Endothelial cell of umbilical vein (primary cell): ENCODE results near the gene PCDH9. TPM values are rescaled to one million over a fixed set of nuclear protein-coding genes. Genes with fewer than 3 reads are reported as not detected.

Experiments
- BruUV-seq: library from RNA; stranded (reverse); fragments of 400-500 nt; replicated peaks from 2 replicates; lab custom pipeline; 2021; lab: Mats Ljungman, UMichigan
- CTCF ChIA-PET: fragments of 300-600, 350-600 bp; sonication (Branson Sonifier 250); formaldehyde crosslinking; loops from one replicate; lab custom pipeline; 2021; ENCODE audit warnings: antibody characterized with exemption, inconsistent platforms; lab: Charles Lee
- POLR2A ChIA-PET: fragments of 300-600, 350-600 bp; sonication (Branson Sonifier 250); formaldehyde crosslinking; loops from one replicate; lab custom pipeline; 2021; ENCODE audit warnings: antibody characterized with exemption, inconsistent platforms; lab: Charles Lee
- DNase-seq: peaks from one replicate; pipeline ENCODE4 v3.0.0-alpha.2; 2011; ENCODE audit warnings: low read depth, low spot score
- FAIRE-seq: peaks from 2 replicates; lab custom pipeline; 2011; peaks lifted over from hg19 to GRCh38; lab: Jason Lieb, UNC
- H2AFZ ChIP-seq: 2 replicates; pipeline ENCODE4 v1.6.0; 2012; ENCODE audit warnings: low read depth, low read length, control low read depth, inconsistent platforms
- H3K27ac ChIP-seq: 2 replicates; pipeline ENCODE4 v1.5.1; 2011; ENCODE audit warnings: low read depth, mild to moderate bottlenecking, control low read depth, low read length, moderate library complexity; ENCODE audit not compliant: insufficient read depth
- H3K27me3 ChIP-seq, 2 experiments: 2 replicates each; pipeline versions ENCODE4 v1.6.0 to v1.6.1; 2011; ENCODE audit warnings: low read length in 2 of 2, mixed read lengths in 1 of 2; ENCODE audit not compliant: control insufficient read depth in 2 of 2, insufficient read depth in 2 of 2
- H3K36me3 ChIP-seq, 2 experiments: 2 replicates in 1 of 2; 3 replicates in 1 of 2; pipeline ENCODE4 v1.5.1; 2011; ENCODE audit warnings: low read length in 2 of 2, mild to moderate bottlenecking in 1 of 2, moderate library complexity in 1 of 2; ENCODE audit not compliant: control insufficient read depth in 2 of 2, insufficient read depth in 2 of 2; ENCODE audit errors: extremely low read depth in 1 of 2
- H3K4me1 ChIP-seq: 3 replicates; pipeline ENCODE4 v1.5.1; 2011; ENCODE audit warnings: mild to moderate bottlenecking, low read length; ENCODE audit not compliant: control insufficient read depth, insufficient read depth; ENCODE audit errors: extremely low read depth
- H3K4me2 ChIP-seq: 2 replicates; pipeline ENCODE4 v1.6.1; 2011; ENCODE audit warnings: low read length, control low read depth, mixed read lengths; ENCODE audit not compliant: insufficient read depth
- H3K4me3 ChIP-seq, 3 experiments: fragments of 200-600 bp in 1 of 3; sonication (generic), shearing (Covaris generic) in 1 of 3; replicated peaks in 1 of 3; 2 replicates each; pipeline ENCODE4 v1.5.1; 2011 to 2016; ENCODE audit warnings: control low read depth in 3 of 3, low read length in 3 of 3, mild to moderate bottlenecking in 2 of 3, inconsistent platforms in 1 of 3, low read depth in 1 of 3, moderate library complexity in 1 of 3; ENCODE audit not compliant: insufficient read depth in 1 of 3
- H3K79me2 ChIP-seq: 2 replicates; pipeline ENCODE4 v1.6.0; 2012; ENCODE audit warnings: low read length, inconsistent platforms; ENCODE audit not compliant: control insufficient read depth, insufficient read depth
- H3K9ac ChIP-seq: replicated peaks from 2 replicates; pipeline ENCODE3; 2011; ENCODE audit warnings: low read length, control low read depth; ENCODE audit not compliant: insufficient read depth; ENCODE audit errors: extremely low read depth
- H3K9me1 ChIP-seq: replicated peaks from 3 replicates; pipeline ENCODE4 v1.6.0; 2011; ENCODE audit warnings: mild to moderate bottlenecking, low read length; ENCODE audit not compliant: control insufficient read depth, insufficient read depth; ENCODE audit errors: extremely low read depth
- H3K9me3 ChIP-seq: replicated peaks from 2 replicates; pipeline ENCODE4 v1.5.1; 2012; ENCODE audit warnings: low read length, inconsistent platforms; ENCODE audit not compliant: control insufficient read depth, insufficient read depth
- H4K20me1 ChIP-seq: replicated peaks from 2 replicates; pipeline ENCODE3; 2011; ENCODE audit warnings: mild to moderate bottlenecking, low read length; ENCODE audit not compliant: control insufficient read depth, insufficient read depth; ENCODE audit errors: extremely low read depth
- CTCF ChIP-seq, 2 donors: IDR thresholded peaks; 1 replicate in 1 of 2; 2 replicates in 1 of 2; pipeline ENCODE4 v1.5.1; 2011; ENCODE audit warnings: low read length in 2 of 2, mild to moderate bottlenecking in 2 of 2, moderate library complexity in 2 of 2, control low read depth in 1 of 2, inconsistent platforms in 1 of 2, low read depth in 1 of 2; ENCODE audit not compliant: insufficient read depth in 1 of 2; ENCODE audit errors: extremely low read depth in 1 of 2
- EZH2 ChIP-seq: IDR thresholded peaks from 2 replicates; pipeline ENCODE4 v1.6.1; 2012; ENCODE audit warnings: borderline replicate concordance, low read depth, mild to moderate bottlenecking, moderate library complexity, low read length, inconsistent platforms; ENCODE audit not compliant: severe bottlenecking
- FOS ChIP-seq: IDR thresholded peaks from 2 replicates; pipeline ENCODE4 v1.6.1; 2011; ENCODE audit warnings: mild to moderate bottlenecking, low read length, moderate library complexity, borderline replicate concordance; ENCODE audit not compliant: insufficient read depth
- GATA2 ChIP-seq: IDR thresholded peaks from 2 replicates; pipeline ENCODE4 v1.7.0; 2011; ENCODE audit warnings: low read depth, mild to moderate bottlenecking, moderate library complexity, mixed read lengths, low read length; ENCODE audit not compliant: insufficient read length, insufficient read depth
- JUN ChIP-seq: IDR thresholded peaks from 2 replicates; pipeline ENCODE4 v1.6.1; 2011; ENCODE audit warnings: borderline replicate concordance, low read depth; ENCODE audit not compliant: insufficient read length, insufficient read depth
- MAX ChIP-seq: IDR thresholded peaks from 2 replicates; pipeline ENCODE4 v1.6.1; 2011; ENCODE audit not compliant: insufficient read depth, insufficient read length
- MYC ChIP-seq: IDR thresholded peaks from one replicate; pipeline ENCODE4 v1.6.1; 2011; ENCODE audit warnings: mild to moderate bottlenecking, low read depth, low read length
- POLR2A ChIP-seq: IDR thresholded peaks from 2 replicates; pipeline ENCODE4 v1.6.1; 2012; ENCODE audit warnings: low read depth, mild to moderate bottlenecking, control low read depth, low read length
- POLR2AphosphoS5 ChIP-seq: IDR thresholded peaks from 2 replicates; pipeline ENCODE4 v1.6.1; 2012; ENCODE audit warnings: low read depth, mild to moderate bottlenecking, control low read depth, low read length, moderate library complexity; ENCODE audit not compliant: insufficient read depth
- dilution Hi-C: fragments of 300-500 bp; cut with MboI; formaldehyde crosslinking; loops from one replicate; pipeline ENCODE4 v1.15.0; 2019; ENCODE audit warnings: low sequenced_read_pairs; ENCODE audit not compliant: extremely low pct_ligation_motif_present
- intact Hi-C: fragments of 100-400 bp; cut with micrococcal nuclease; formaldehyde crosslinking; loops from one replicate; pipeline ENCODE4 v1.10.0; 2022
- polyA plus RNA-seq, 4 experiments: library from polyadenylated mRNA; depleted of rRNA in 3 of 4; stranded (reverse) in 3 of 4; unstranded in 1 of 4; fragments of >200 nt; gene quantifications; 2 replicates each; pipeline versions ENCODE4 v1.2.1 to v1.2.3, GENCODE V29; 2011 to 2012; ENCODE audit warnings: missing spikeins in 1 of 4
- total RNA-seq: library from RNA; stranded (reverse); gene quantifications from 2 replicates; pipeline ENCODE4 v1.2.3, GENCODE V29; 2021

PCDH9 gene
- total and polyA plus RNA-seq, 2 donors (not counting 3 experiments of a cell fraction or from before 2014, with no cell fraction given), result 1.1 to 5.2 TPM

- ChIA-PET POLR2A (no interaction called here), CTCF (interaction anchor here (0.5 kb wide), 1 partner anchor 1423 kb away, joined by 3 read pairs; no protein-coding TSS in a partner anchor)
- DNase-seq, result no peak
- Histone ChIP-seq H3K4me3 (no peak overlapping the region), H3K9me1 (no peaks in the 10 kb centered on the region), H3K79me2 (no peaks in the 10 kb centered on the region), H3K9me3 (no peaks in the 10 kb centered on the region), H3K36me3 (no peaks in the 10 kb centered on the region), H3K4me1 (no peaks in the 10 kb centered on the region), H3K27ac (no peak overlapping the region), H3K27me3 (no peaks in the 10 kb centered on the region), H4K20me1 (no peaks in the 10 kb centered on the region), H2AFZ (no peak overlapping the region), H3K4me2 (no peak overlapping the region), H3K9ac (no peak overlapping the region)
- dilution Hi-C loops (no loop called here), intact Hi-C loops (no loop called here)
- TF ChIP-seq POLR2AphosphoS5, result no peak
- TF ChIP-seq JUN, result no peak
- no peak for TF ChIP-seq MYC
- FAIRE-seq, result no peak
- BruUV-seq, result no TSS peak
These were observed 277.6 kb downstream of the PCDH9 start for GRCh38 chr13:66952507-66952906.

GRCh38 chr13:66951426-66951825 is 278.7 kb downstream of the PCDH9 start:
- Histone ChIP-seq H3K79me2 (no peaks in the 10 kb centered on the region), H4K20me1 (no peaks in the 10 kb centered on the region), H3K9ac (no peak overlapping the region), H3K36me3 (no peaks in the 10 kb centered on the region), H3K4me2 (no peak overlapping the region), H3K27me3 (no peaks in the 10 kb centered on the region), H3K9me1 (no peaks in the 10 kb centered on the region), H3K9me3 (no peaks in the 10 kb centered on the region), H3K4me1 (no peaks in the 10 kb centered on the region), H2AFZ (no peak overlapping the region), H3K4me3 (no peak overlapping the region), H3K27ac (no peak overlapping the region)
- DNase-seq (no peak), FAIRE-seq (no peak)
- no TSS peak for BruUV-seq
- intact Hi-C loops, result no loop called here
- dilution Hi-C loops, result no loop called here
- POLR2A ChIA-PET, result no interaction called here
- CTCF ChIA-PET, result interaction anchor here (1.5 to 2.2 kb wide), 3 partner anchors 16 to 43 kb away, joined by 4 to 5 read pairs (median 5); no protein-coding TSS in a partner anchor
- TF ChIP-seq FOS, result no peak
- no peak for TF ChIP-seq POLR2A
- TF ChIP-seq POLR2AphosphoS5, result no peak
- TF ChIP-seq MAX, result no peak
- no peak for TF ChIP-seq CTCF (IDR thresholded peaks at IDR 0.05; ENCODE audit: extremely low read depth in 1 of 2, insufficient read depth in 1 of 2, low read depth in 1 of 2, low read length in 2 of 2)
- no peak for TF ChIP-seq GATA2
- no peak for TF ChIP-seq JUN
- no peak for TF ChIP-seq MYC
- no peak for TF ChIP-seq EZH2
